GM19193 (cell line): ENCODE results near the gene CEND1.

Experiments
- POLR2A ChIP-seq: IDR thresholded peaks from 4 replicates; pipeline ENCODE4 v1.6.1; 2011; ENCODE audit not compliant: insufficient read depth, insufficient read length; ENCODE audit errors: extremely low read depth

The CEND1 gene

GRCh38 chr11:820655-821511, 31.0 kb upstream of the CEND1 start:
- no peak for TF ChIP-seq POLR2A

GRCh38 chr11:819943-820649, 30.2 kb upstream of the CEND1 start:
- peak; percentile 15 for TF ChIP-seq POLR2A

GRCh38 chr11:819129-819931, 29.4 kb upstream of the CEND1 start:
- TF ChIP-seq POLR2A = peak; percentile 94

DNA sequence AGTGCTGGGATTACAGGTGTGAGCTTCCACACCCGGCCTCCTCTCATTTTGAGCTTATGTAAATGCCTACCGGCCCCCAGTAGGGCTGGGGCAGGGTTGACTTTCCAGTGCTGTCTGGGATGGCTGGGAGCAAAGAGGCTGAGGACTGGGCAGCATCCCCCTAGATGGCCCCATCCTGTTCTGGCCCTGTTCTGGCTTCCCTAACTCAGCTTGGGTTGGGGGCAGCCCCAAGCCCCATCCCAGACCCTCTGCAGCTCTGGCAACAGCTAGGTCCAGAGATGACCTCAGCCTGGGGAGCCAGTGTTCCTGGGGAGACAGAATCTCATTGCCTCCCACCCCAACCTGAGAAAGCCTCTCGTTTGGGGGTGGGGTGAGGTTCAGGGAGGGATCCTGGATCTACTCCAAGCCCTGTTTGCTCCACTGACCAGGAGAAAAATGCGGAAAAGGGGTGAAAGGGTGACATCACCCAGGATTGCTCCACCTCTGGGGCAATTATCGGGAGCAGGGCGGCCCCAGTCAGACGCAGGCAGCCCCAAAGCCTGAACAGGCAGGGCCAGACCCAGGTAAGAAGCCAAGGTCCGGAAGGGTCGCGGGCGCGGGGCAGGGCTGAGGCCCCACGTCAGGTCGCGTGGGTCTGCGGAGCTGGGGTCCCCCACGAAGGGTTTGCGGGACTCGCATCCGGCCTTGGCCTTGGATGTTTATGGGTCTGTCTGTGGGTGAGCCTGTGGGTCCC, 28.7 kb upstream of the CEND1 start, which contains the start of gene PNPLA2:
Gene PNPLA2 (plus strand): TSS at position 519 of the 733 bp plus-strand sequence. CDS start 805 bp downstream, outside the sequence.
- no peak for TF ChIP-seq POLR2A

DNA sequence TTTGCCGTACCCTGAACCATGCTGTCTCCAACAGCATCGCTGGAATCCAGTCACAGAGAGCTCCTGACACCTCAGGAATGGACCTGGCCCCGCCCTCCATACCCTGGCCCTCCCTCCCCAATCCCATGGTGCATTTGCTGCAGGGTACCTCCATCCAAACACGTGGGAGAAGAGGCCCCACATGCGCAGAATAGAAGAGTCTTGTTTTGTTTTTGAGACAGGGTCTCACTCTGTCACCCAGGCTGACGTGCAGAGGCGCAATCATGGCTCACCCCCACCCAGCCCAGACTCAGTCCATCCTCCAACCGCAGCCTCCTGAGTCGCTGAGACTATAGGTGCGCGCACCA, 26.5 kb upstream of the CEND1 start:
- no peak for TF ChIP-seq POLR2A

- no peak for TF ChIP-seq POLR2A
Measured at GRCh38 chr11:815675-816432, 26.0 kb upstream of the CEND1 start.

DNA sequence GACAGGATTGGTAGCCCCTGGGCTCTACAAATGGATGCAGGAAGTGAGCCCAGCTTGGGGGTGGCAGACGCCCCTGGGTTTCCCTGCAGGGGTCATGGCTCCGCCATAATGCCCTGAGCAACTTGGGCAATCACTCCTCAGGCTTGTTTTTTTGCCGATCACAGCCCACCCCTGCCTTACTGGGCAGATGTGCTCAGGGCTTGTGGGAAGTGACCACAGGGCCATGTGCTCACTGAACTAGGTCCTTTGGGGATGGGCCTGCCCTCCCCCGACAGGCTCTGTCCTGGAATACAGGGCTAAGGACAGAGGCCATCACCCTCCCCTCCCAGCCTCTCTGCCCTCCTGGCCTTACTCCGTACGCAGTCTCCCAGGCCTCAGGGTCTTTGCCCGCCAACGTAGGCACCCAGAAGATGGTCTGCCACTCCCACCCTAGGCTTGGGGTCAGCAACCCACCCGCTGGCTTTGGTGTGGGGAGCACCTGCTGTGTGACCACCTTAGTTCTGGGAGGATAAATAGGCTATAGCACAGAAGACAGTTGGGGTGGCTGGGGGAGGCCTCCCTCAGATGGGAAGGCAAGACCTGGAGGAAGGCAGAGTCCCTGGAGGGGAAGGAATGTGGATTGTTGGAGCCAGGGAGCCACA, 23.7 kb upstream of the CEND1 start:
- peak; percentile 33 for TF ChIP-seq POLR2A

- TF ChIP-seq POLR2A = no peak
Measured at GRCh38 chr11:813072-813455, 23.2 kb upstream of the CEND1 start.

GRCh38 chr11:812390-812789, 22.5 kb upstream of the CEND1 start:
- TF ChIP-seq POLR2A = no peak

GRCh38 chr11:811446-812245, 21.8 kb upstream of the CEND1 start:
- no peak for TF ChIP-seq POLR2A

GRCh38 chr11:810040-810567, 20.2 kb upstream of the CEND1 start:
- no peak for TF ChIP-seq POLR2A

DNA sequence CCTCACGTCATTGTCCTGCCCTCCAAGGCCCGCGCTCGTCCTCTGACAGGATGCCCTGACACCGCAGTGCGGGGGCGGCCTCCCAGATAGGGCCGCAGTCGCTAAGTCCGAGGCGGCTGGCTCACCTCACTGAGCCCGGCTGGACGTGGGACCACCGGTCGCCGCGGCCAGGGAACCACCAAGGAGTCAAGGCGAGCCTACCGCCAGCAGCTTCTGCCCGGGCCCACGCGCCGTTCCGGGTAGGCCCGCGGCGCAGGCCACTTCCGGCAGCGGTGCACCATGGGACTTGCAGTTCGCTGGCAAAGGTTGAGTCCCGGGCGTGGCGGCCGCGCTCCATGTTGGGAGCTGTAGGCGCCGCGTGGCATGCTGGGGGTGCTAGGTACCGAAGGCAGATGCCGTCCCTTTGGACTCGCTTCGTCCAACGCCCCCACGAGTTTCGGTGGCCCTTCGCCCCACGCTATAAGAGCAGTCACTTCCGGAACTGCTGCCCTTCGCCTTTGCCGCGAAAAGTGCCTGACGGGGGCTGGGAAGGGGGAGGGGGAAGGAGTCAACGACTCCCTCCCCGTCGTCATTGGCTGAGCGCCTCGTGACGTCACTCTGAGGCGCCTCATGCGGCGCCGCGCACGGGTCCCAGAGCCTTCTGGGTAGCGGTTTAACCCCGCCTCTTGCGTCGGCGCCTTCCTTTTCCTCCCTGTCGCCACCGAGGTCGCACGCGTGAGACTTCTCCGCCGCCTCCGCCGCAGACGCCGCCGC, 19.6 kb upstream of the CEND1 start, which contains the start of gene RPLP2:
Gene RPLP2 (plus strand): TSS at position 681 of the 753 bp plus-strand sequence. CDS start 268 bp downstream, outside the sequence.
- peak; percentile 85 for TF ChIP-seq POLR2A
